Glomerular visceral epithelial cell (primary cell): ENCODE data around the gene ADGRG3.
A peak's percentile ranks its signal among the peaks of the same experiment; 100 is the strongest.

ENCODE experiments used
- DNase-seq: peaks from one replicate; pipeline ENCODE4 v3.0.0-alpha.2; 2016; ENCODE audit errors: extremely low spot score

Gene ADGRG3

GRCh38 chr16:57645691-57646387 lies 22.3 kb upstream of the ADGRG3 start:
- DNase-seq = peak; percentile 59

DNA sequence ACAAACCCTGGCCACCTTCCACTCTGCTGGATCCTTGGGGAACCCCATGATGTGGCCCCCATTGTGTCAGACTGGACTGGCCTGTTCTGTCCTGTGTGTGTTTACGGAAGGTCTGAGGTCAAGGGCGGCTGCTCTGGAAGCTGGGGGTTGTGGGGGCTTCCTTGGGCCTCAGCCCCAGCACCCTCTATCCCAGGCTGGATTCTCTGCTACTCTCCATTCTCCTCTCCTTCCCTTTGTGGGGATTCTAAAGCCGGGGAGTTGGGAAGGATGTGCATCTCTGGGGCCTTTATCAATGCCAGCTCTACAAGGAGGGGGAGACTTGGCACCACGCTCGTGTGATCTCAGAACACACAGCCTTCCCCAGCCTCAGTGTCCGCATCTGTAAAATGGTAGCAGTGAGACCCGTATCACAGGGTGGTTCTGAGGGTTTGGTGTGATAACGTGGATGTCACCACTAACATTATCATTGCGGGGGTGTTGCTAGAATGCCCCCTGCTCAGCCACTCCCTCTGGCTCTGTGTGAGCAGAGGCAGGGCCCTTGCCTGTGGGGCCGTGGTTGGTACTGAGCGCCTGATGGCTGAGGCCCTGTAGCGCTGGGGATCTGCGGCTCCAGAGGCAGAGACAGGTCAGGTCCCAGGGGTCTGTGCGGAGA lies 21.6 kb upstream of the ADGRG3 start:
- no peak for DNase-seq

- DNase-seq = no peak
Observed at GRCh38 chr16:57647136-57647875, 20.8 kb upstream of the ADGRG3 start.

DNA sequence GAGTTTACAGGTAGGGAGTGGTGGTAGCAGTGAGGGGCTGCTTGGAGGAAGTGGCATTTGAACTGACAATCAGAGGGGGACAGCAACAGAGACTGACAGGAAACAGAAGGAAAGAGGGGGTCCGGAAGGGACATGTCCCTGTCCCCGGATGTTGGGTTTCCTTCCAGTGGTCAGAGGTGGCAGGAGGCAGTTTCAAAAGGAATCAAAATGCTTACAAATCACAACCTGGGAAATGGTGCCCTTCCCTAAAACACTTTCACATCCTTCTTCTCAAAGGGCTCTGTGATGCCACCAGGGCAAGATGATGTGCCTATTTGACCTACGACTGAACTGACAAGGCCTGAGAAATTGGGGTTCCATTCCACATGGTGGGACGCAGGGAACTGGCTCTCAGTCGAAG lies 20.0 kb upstream of the ADGRG3 start:
- no peak for DNase-seq

DNA sequence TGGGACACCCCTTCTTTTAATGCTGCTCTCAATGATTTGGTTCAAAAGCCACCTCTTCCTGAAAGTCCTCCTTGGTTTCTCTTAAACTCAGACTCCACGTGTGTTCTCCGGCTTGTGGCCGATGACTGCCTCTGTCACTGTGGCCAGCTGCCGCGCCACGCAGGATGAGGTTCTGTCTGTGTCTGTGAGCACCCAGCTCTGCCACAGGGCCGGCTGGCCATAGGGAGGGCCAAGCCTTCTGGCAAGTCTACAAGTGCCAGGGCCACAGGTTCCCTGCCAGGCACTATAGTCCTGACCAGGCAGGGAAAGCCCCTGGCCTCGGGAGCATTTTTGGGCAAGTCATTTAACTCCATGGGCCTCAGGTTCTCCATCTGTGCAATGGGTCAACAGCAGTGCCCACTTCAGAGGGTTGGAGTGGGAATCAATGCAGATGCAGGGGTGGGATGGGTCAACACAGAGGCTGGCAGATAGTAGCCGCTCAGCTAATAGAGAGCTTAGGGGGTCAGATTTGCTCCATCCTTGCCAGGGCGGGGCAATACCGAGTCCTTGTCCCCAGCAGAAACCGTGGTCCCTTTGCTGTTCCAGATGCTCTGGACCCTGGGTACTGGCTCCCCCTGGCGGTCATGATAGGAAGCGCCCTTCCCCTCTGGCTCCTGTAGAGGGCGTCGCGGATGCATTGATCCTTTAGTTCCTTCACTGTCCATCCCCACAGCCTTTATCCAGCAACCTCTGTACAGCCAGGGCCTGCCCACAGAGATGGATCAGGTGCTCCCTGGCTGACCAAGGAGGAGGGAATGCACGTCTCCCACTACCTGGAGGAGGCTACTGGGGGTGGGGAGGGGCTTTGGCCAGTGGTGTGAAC lies 19.3 kb upstream of the ADGRG3 start:
- peak; percentile 80 for DNase-seq

- no peak for DNase-seq
Observed at GRCh38 chr16:57649443-57649751, 18.7 kb upstream of the ADGRG3 start.

DNA sequence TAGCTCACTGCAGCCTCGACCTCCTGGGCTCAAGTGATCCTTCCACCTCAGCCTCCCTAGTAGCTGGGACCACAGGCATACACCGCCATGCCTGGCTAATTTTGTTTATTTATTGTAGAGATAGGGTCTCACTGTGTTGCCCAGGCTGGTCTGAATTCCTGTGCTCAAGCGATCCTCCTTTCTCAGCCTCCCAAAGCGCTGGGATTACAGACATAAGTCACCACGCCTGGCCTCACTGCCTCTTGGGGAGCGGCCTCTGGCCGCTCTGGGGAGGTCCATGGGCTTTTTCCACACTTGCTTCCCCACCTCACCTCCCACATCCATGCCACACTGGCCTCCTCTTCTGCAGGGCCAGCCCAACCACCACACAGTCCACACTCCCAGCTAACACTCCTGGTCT lies 18.3 kb upstream of the ADGRG3 start:
- DNase-seq = no peak

- DNase-seq = no peak
Observed at GRCh38 chr16:57651344-57652333, 16.5 kb upstream of the ADGRG3 start.

DNA sequence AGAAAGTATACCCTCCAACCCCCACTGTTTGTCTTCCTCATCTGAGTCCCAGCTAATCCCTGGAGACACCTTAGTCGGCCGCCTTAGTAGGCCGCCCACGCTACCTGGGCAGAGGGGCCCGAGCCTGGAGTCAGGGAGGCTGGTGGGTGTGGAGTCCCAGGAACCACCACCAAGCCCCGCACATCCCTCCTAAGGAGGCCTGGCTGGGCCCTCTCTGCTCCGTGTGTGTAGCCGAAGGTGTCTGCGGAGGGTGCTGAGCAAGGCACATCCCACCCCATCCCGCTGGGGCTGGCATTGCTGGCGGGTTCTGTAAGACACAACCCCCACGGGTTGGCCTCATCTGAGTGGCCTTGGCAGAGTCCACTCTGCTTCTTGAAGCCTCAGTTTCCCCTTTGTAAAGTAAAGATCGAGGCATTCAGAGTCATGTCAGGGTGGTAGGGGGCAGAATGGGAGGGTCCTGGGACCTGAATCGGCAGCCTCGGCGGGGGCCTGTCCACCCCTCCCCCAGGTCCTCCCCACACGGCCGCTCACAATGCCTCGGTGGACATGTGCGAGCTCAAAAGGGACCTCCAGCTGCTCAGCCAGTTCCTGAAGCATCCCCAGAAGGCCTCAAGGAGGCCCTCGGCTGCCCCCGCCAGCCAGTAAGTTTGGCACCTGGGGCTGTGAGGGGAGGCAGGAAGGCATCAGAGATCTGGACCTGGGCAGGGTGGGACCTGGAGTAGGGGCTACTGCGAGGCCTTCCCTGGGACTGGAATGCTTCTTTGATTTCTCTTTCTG lies 15.2 kb upstream of the ADGRG3 start:
- DNase-seq = no peak

DNA sequence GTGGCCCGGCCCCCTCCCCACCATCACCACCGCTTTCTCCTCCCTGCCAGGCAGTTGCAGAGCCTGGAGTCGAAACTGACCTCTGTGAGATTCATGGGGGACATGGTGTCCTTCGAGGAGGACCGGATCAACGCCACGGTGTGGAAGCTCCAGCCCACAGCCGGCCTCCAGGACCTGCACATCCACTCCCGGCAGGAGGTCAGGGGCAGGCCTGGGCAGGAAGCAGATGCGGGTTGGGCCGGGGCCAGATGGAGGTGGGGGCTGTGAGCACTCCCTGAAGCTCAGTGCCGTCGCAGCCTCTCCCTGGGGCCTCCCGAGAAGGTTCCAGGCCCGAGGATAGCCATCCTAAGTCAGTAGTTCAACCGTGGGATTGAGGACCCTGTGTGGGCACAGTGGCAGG lies 14.2 kb upstream of the ADGRG3 start:
- DNase-seq = no peak

GRCh38 chr16:57656342-57656955 lies 11.7 kb upstream of the ADGRG3 start:
- DNase-seq = no peak

GRCh38 chr16:57657228-57657627 lies 10.9 kb upstream of the ADGRG3 start:
- DNase-seq = no peak

- no peak for DNase-seq
Observed at GRCh38 chr16:57658130-57658877, 9.8 kb upstream of the ADGRG3 start.

- no peak for DNase-seq
Observed at GRCh38 chr16:57658878-57659674, 9.0 kb upstream of the ADGRG3 start.

DNA sequence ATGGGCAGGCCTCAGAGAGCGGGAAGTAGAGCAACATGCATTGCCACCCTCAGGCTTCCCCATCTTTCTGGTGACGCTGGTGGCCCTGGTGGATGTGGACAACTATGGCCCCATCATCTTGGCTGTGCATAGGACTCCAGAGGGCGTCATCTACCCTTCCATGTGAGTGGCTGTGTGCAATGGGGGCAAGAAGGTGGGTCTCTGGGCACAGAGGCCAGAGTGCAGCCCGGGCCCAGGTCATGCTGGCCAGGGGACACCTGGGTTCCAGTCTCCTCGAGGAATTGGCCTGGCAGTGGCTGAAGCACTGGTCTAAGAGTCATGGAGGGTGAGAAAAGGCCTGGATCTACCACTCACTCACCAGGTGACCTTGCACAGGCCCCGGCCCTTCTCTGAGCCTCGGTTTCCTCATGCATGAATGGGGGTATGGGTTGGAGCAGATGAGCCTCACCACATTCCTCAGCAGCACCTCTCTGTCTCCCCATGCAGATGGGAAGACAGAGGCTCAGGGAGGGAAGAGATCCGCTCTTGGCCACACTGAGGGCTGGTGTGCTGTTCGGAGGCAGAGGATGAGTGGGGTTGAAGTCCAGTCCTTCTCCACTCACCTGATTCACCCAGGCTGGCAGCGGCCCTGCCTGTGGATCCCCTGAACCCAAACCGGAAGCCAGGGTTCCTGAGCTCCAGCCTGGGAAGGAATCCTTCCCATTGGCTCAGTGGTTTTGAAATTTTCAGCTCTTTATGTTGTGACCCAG lies 7.2 kb upstream of the ADGRG3 start:
- DNase-seq = no peak

- DNase-seq = no peak
Observed at GRCh38 chr16:57661510-57661909, 6.6 kb upstream of the ADGRG3 start.
